Measurements from ENCODE around the gene ZEB1.
"Not testable (repeated sequence)": the region's sequence is repeated elsewhere in the genome, so short reads cannot be mapped to it uniquely, and the experiment has no call there.

The ZEB1 gene

DNA sequence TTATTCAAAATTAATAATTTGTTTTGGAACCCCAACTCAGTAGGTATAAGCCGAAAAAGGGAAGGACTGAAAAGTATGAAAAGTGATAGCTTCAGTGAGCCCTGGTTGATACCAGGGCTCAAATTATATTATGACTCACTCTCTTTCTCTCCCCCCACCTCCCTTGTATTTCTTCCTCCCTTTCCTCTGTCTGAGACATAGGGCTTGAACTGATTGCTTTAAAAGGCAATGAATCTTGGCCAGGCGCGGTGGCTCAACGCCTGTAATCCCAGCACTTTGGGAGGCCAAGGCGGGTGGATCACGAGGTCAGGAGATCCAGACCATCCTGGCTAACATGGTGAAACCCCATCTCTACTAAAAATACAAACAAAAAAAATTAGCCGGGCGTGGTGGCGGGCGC lies 108.3 kb downstream of the ZEB1 start:
- DNase-seq = not testable (repeated sequence)

DNA sequence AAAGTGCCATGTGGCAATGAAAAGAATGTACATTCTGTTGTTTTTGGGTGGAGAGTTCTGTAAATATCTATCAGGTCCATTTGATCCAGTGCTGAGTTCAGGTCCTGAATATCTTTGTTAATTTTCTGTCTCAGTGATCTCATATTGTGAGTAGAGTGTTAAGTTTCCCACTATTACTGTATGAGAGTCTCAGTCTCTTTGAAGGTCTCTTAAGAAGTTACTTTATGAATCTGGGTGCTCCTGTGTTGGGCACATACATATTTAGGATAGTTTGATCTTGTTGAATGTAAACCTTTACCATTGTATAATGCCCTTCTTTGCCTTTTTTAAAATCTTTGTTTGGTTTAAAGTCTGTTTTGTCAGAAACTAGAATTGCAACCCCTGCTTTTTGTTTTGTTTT lies 109.5 kb downstream of the ZEB1 start:
- DNase-seq = not testable (repeated sequence)

DNA sequence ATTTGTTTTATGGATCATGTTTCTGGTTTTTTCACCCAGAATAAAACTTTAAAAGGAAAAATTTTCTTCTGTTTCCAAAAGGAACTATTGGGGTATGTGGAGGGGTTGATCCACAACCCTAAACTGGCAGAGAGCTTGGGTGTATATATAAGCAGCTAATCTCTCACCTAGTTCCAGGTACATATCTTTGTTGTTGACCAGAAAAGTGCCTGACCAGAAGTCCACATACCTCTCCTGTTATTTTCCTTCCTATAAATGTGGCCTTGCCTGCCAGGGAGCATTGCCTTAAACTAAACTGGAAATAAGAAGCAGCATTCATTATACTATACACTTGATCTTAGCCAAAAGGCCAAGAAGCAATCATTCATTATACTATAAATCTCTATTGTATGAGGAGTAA lies 112.0 kb downstream of the ZEB1 start:
- no peak for DNase-seq

DNA sequence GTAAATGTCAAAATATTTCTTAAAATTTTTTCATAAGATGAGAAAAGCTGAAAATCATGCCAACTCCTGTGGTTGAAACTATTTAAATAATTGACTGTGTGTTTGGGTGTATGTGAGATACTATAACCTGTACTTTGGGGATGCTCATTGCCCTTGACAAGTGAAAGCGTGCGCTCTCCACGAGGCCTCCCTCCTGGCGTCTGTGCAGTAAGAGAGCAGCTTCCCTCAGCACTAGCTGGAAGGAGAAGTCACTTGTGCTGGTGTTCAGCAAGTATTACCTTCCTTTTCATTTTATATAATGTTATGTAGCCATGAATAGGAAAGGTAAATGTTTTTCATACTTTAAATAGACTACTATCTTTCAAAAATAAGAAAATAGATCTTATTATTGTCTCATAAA lies 118.9 kb downstream of the ZEB1 start:
- no peak for DNase-seq

DNA sequence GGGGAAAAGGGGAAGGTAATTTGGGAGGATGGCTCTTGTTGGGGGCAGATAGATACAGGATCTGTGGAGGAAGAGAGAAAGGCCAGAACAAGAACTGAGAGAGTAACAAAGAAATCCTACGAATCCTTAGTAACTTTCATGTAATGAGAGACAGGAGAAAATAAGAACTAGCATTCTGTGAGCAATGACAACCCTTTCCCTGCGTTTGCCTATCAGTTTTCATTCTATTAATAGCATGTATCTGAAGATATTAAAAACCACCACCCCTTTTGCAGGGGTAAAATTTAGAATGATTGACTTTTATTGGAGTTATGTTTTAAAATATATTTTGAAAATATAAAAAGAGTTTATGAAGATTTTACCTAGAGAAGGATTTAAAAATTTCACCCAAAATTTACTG lies 132.8 kb downstream of the ZEB1 start:
- no peak for DNase-seq

DNA sequence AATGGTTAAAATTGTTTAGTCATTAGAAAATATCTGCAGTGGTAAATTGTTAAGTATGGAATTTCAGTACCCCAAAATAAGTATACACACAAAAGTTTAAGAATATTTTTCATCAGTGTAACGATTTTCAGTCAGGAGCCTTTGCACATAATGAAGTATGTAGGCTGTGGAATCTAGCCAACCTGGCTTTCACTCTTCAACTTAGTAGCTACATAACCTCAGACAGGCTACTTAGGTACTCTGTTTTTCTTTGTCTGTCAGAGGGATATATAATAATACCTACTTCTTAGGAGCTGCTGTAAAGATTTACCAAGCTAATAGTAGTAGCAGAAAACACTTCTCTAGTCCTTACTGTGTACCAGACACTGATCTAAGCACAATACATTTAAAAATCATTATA lies 137.5 kb downstream of the ZEB1 start:
- DNase-seq = no peak

DNA sequence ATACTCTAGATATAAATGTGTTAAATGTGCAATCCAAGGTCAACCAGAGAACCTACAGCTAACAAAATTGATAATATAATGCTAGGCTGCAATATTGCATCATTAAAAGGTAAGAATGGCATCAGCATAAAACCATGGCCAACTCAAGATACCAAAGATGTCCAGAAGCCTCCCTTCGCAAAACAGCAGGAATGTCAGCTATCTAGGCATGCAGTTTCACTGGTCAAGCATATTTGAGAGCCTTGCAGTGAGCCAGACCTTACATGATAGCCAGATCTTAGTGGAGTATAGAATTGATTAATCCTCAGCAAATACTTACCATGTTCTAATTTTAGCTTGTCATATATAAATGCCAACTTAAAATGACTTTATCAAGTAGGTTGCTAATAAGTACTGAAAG lies 138.8 kb downstream of the ZEB1 start:
- no peak for DNase-seq

DNA sequence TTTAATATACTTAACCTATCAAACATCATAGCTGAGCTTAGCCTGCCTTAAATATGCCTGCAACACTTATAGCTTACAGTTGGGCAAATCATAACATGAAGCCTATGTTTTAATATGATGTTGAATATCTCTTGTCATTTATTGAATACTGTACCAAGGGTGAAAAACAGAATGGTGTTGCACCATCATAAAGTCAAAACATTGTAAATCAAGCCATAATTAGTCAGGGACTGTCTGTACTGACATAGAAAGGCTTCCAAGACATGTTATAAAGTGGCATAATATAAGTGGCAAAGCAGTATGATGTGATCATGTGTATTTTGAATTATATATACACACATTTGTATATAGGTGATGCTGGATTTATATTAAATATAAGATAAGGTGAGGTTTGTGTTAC lies 140.0 kb downstream of the ZEB1 start:
- DNase-seq = no peak

DNA sequence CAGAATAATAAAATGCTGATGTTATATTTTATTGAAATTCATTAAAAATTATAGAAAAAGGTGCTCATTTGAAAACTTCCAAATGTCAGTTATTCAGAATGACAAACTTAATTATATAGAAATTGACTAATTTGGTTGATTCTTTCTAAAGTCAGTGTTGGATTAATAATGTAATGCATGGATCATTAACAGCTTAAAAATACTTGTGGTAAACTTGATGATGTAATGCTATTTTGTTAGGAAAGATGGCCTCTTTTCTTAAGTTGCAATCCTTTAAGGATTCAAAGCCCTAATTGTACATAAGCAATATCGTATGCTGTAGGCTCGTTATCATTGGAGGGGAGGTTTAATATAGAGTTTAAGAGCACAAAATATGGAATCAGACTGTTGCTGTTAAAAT lies 141.2 kb downstream of the ZEB1 start:
- DNase-seq = no peak

DNA sequence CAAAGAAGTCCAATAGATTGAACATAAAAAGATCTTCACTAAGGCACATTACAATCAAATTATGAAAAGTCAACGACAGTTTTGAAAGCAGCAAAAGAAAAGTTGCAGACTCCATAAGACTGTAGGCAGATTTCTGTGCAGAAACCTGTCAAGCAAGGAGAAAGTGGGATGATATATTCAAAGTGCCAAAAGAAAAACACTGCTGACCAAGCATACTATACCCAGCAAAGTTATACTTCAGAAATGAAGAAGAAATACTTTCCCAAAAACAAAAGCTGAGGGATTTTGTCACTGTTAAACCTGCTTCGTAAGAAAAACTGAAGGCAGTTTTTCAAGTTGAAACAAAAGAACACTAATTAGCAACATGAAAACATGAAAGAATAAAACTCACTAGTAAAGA lies 145.5 kb downstream of the ZEB1 start:
- no peak for DNase-seq

DNA sequence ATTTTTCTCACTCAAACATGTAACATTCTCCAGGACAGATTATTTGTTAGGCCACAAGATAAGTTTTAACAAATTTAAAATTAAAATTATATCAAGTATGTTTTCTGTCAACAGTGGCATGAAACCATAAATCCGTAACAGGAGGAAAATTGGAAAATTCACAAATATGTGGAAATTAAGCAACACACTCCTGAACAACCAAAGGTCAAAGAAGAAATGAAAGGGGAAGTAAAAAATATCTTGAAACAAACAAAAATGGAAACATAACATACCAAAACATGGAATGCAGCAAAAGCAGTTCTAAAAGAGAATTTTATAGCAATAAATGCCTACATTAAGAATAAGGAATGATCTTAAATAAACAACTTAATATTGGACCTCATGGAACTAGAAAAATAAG lies 147.3 kb downstream of the ZEB1 start:
- no peak for DNase-seq

DNA sequence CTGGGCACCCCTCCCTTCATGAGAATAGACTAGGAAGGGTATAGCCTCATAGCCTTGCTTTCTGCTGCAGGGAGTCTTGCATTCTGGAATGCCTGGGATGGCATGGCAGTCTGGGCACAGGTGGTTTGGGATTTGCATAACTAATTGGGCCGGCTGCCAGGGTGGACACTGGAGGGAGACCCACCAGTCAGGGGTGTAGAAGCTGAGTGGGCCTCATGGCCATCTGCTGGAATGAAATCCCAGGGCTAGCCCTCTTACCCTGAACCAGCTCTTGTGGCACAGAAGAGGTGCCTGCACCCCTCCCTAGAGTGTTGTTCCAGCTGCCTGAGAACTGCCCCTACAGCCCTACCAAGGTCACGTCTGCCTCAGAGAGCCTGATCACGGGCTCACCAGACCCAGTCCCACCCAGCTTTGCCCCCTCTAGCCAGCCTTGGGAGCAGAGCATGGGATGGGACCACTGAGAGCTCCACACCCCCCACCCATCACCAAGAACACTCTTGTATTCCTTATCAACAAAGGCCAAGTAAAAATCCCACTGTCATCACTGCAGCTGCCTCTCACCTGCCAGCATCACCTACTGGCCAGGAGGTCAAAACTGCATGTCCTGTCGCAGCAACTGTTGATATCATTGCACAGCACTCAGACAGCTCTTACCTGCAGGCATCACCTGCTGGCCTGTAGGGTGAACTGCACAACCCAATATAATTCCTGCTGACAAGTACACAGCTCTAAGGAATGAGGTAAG lies 148.9 kb downstream of the ZEB1 start:
- DNase-seq = no peak

DNA sequence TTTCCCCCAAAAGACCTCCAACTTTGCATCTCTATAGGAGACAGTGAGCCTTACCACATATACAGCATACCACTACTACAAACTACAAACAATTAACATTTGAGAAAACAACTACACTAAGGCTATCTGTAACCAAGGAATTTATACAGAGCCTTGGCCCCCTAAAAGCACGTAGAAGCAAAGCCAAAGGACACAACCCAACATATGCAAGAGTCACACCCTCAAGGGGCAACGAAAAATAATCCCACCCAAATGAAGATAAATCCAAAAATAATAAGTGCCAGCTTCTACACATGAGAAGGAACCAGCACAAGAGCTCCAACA lies 149.5 kb downstream of the ZEB1 start:
- no peak for DNase-seq

DNA sequence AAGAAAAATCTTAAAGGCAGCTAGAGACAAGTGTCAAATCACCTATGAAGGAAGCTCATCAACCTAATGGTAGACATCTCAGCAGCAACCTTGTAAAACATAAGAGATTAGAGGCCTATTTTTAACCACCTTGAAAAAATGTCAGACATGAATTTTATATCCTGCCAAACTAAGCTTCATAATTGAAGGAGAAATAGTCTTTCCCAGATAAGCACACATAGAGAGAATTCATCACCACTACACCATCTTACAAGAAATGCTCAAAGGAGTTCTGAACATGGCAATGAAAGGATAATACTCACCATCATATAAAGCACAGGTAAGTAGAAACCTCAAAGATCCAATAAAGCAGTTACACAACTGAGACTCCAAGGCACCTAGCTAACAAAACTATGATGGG lies 156.5 kb downstream of the ZEB1 start:
- DNase-seq = no peak

DNA sequence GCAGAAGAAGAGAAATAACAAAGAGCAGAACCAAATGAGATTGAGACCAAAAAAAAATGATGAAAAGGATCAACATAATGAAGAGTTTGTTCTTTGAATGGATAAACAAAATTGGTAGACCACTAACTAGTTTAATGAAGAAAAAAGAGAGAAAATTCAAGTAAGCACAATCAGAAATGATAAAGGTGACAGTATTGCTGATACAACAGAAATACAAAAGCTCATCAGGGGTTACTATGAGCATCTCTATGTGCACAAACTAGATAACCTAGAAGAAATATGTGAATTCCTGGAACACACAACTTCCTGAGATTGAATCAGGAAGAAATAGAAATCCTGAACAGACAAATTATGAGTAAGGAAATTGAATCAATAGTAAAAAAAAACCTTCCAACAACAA lies 157.1 kb downstream of the ZEB1 start:
- no peak for DNase-seq

DNA sequence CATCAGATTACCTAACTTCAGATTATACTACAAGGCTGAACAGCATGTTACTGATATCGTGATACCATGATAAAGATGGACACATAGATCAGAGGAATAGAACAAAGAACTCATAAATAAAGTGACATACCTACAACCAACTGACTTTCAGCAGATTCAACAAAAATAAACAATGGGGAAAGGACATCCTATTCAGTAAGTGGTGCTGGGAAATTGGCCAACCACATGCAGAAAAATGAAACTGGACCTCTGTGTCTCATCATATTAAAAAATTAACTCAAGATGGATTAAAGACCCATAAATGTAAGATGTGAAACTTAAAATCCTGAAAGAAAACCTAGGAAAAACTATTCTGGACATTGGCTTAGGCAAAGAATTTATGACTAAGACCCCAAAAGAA lies 158.6 kb downstream of the ZEB1 start:
- DNase-seq = no peak

DNA sequence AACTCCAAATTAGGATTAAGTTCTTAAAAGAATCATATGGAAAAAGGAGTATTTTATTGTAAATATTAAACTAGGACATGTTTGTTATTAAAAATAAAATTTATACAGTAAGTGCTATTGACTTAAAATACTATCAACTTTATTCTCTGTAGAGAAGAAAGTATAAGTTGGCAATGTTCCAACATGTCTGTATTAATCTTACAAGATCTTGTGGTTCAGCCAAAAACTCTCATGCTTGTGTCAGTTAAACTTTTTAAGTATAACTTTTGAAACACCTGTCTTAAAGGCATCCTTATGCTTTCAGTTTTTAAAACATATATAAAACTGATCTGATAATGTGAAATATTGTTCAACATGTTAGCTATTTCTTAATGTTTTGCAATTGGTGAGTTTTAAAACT lies 160.7 kb downstream of the ZEB1 start:
- no peak for DNase-seq

DNA sequence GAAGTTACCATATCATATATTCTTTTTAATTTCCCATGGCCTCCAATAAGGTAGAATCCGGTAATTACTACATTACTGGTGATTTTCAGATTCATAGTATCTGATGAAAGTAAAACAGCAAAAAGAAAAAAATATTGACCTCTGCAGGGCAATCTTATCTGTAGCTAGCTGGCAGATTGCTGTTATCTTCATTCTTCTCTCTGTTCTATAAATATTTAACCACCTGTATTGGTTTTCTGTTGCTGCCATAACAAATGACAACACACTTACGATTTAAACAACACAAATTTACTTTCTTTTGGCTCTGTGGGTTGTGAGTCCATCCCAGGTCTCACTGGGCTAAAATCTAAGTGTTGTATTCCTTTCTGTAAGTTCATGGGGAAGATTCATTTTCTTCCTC lies 164.5 kb downstream of the ZEB1 start:
- no peak for DNase-seq

DNA sequence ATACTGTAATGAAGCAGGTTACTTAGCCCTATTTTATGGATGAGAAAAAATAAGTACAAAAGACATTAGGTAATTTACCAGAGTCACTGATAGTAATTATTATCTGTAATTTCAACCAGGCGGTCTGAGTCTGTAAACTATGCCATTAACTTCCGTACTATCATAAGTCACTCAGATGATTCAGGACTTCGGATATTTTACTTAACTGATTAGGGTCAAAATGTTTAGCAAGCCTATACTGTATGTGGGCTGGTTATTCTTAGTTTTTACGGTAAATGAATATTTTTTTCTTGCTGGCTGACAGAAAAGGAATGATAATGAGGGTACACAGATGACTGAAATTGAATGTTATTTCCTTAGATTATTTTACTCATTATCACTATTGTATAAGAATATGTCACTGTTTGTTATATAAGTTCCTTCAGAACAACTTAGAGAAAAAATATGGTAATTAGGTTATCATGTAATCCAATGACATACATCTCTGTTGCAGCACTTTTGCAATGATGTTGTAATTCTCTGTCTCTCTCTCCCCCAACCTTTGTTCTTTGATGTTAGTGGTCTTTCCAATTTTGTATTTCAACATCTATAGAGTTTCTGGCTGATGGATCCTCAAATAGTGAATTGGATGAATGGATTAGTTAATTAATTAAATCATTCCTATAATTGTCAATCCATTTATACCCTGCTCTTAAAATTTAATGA lies 165.6 kb downstream of the ZEB1 start:
- no peak for DNase-seq

DNA sequence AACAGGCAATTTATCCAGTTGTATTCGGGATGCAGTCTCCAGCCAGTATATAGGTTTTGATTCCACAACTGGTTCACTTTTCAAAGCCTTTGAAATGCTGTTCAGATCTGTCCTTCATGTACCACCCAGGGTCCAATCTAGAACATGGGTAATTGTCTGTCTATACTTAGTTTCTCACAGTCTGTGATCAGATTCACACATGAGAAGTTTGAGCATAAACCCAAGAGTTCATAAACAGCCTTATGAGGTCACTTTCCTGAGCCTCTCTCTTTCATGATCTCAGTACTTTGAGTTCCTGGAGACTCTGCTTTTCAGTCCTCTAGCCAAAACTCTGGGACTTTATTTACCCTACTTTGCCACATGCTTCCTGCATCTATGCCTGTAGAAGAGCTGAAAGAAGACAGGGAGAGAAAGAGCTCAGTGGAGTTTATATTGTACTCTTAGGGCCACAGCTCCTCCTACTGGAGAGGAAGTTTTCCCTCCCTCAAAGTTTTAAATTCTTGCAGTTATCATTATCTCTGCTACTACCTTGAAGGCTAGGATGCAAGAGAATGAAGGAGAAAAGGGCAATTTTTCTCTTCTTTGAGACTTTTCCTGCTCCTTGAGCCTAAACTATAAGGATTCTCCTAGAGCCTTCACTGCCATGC lies 172.0 kb downstream of the ZEB1 start:
- no peak for DNase-seq

DNA sequence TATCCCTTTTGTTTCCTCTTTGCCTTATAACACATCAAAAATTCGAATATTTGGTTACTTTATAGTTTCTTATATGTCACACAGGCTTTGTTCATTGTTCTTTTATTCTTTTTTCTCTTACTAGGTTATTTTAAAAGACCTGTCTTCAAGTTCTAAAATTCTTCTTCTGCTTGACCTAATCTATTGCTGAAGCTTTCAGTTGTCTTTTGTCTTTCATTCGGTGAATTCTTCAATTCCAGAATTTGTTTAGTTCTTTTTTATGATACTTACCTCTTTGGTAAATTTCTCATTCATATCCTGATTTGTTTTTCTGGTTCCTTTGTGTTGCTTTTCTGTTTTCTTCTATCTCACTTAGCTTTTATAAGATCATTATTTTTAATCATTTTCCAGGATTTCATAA lies 188.4 kb downstream of the ZEB1 start:
- no peak for DNase-seq

DNA sequence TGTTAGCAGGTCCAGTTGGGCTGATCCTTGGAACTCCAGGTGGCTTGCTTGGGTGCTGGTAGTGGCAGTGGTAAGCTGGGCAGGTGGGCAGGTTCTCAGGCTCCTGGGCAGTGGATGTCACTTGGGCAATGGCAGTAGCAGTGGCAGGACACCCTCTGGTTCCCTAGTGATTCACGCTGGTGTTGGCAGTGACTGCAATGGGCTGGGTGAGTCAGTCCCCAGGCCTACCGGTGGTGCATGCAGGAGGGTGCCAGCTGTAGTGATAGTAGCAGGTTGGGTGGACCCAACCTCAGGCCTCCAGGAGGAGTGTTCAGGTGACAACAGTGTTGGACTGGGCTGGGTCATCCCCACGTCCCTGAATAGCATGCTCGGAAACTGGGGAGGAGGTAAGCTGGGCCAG lies 189.2 kb downstream of the ZEB1 start:
- DNase-seq = no peak

DNA sequence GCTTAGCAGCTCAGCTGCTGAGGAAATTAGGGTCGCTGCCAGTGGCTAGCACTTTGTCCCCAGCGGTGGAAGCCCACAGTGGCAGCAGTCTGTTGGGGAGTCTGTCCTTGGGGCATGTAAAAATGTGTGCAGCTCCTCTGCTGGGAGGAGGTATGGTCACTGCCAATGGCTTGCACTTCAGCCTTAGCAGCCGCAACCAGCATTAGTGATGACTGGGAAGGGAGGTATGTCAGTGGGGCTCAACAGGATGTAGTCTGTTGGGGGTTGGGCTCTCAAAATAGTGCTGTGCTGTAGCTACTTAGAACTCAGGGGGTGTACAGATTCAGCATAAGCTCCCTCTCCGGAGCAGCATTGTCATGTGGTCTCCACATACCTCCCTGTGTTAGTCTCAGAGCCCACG lies 189.9 kb downstream of the ZEB1 start:
- DNase-seq = no peak

DNA sequence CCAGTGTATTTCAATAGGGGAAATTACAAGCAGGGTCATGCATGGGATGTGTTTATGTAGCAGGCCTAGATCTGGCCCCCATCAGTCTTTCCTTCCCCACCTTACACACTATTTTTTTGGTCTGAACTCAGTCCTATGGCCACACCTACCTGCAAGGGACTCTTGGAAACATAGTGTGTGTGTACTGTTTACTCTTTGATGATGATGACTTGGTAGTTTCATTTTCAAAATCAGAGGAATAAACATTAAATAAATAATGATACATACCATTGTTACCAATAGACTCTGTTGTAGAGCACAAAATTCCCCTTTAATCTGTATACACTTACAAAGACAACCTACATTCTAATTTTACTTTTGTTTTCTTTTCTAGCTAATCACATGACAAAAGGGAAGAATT lies 191.0 kb downstream of the ZEB1 start:
- no peak for DNase-seq

DNA sequence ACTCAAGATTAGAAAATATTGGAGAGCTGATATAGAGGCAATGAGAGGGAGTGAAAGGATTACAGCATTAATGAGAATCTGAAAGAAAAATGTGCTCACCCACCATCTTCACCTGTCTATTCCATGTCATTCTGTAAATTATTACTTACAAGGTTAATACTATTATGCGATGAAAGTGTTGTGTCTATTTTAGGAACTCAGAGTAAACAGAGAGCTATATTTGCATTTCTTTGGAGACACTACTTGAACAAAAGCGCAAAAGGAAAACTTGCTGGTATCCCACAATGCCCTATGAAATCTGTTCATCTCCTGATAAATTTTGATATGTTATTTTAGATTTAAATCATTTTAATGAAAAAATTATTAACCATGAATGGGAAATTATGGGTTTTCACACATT lies 196.1 kb downstream of the ZEB1 start:
- no peak for DNase-seq
